K562 (cell line): ENCODE data around the gene TRIM45. TPM values are rescaled to one million over a fixed set of nuclear protein-coding genes. Genes with fewer than 3 reads are reported as not detected.

Source experiments
- ATAC-seq: fragments of 200-7000 bp; cut with Tn5 transposase; 3 replicates; pipeline ENCODE4 v1.9.1; 2020; ENCODE audit warnings: moderate library complexity
- BruUV-seq: library from RNA; stranded (reverse); fragments of 400-500 nt; replicated peaks from 2 replicates; lab custom pipeline; 2021; lab: Mats Ljungman, UMichigan
- CTCF ChIA-PET: fragments of 300-600 bp; formaldehyde crosslinking; extraction: SDS; loops from one replicate; lab custom pipeline; 2021; ENCODE audit warnings: low intra/inter-chr PET ratio; lab: Yijun Ruan, JAX
- POLR2A ChIA-PET: fragments of 300-600, 350-650 bp; sonication (Branson Sonifier 250); formaldehyde crosslinking; extraction: SDS; loops from one replicate; lab custom pipeline; 2021; ENCODE audit warnings: antibody characterized with exemption, inconsistent platforms; lab: Yijun Ruan, JAX
- DNase-seq, 4 experiments: peaks; one replicate each; pipeline versions ENCODE4 v3.0.0 to v3.0.0-alpha.2; 2011 to 2018; ENCODE audit warnings: low spot score in 3 of 4, mixed read lengths in 3 of 4; ENCODE audit errors: extremely low read depth in 1 of 4
- FAIRE-seq: peaks from 2 replicates; lab custom pipeline; 2011; peaks lifted over from hg19 to GRCh38; lab: Jason Lieb, UNC
- H2AFZ ChIP-seq: 2 replicates; pipeline ENCODE4 v1.6.0; 2011; ENCODE audit warnings: low read depth, low read length, control low read depth, inconsistent platforms
- H3K27ac ChIP-seq: fragments of 200-600 bp; 3 replicates; pipeline ENCODE4 v1.8.0; 2011; ENCODE audit warnings: low read depth, mild to moderate bottlenecking, control low read depth, inconsistent platforms, low read length, moderate library complexity, mixed read lengths; ENCODE audit errors: extremely low read depth
- H3K27me3 ChIP-seq, 2 experiments: fragments of 300-600 bp in 1 of 2; 2 replicates in 1 of 2; 3 replicates in 1 of 2; pipeline versions ENCODE4 v1.6.0 to v1.8.0; 2011; ENCODE audit warnings: inconsistent platforms in 2 of 2, low read length in 2 of 2, mild to moderate bottlenecking in 1 of 2, mixed read lengths in 1 of 2, moderate library complexity in 1 of 2; ENCODE audit not compliant: control insufficient read depth in 2 of 2, insufficient read depth in 2 of 2
- H3K36me3 ChIP-seq: fragments of 300-600 bp; 3 replicates; pipeline ENCODE4 v1.8.0; 2011; ENCODE audit warnings: mild to moderate bottlenecking, low read length, inconsistent platforms; ENCODE audit not compliant: control insufficient read depth, insufficient read depth
- H3K4me1 ChIP-seq, 2 experiments: fragments of 200-600 bp in 1 of 2; replicated peaks in 1 of 2; 2 replicates in 1 of 2; 3 replicates in 1 of 2; pipeline versions ENCODE4 v1.5.1 to v1.8.0; 2011; ENCODE audit warnings: inconsistent platforms in 2 of 2, low read length in 2 of 2, mild to moderate bottlenecking in 1 of 2, mixed read lengths in 1 of 2, moderate library complexity in 1 of 2; ENCODE audit not compliant: control insufficient read depth in 2 of 2, insufficient read depth in 2 of 2
- H3K4me2 ChIP-seq: 2 replicates; pipeline ENCODE4 v1.6.1; 2011; ENCODE audit warnings: low read length, control low read depth, inconsistent platforms, mixed read lengths; ENCODE audit not compliant: insufficient read depth
- H3K4me3 ChIP-seq: fragments of 200-600 bp; sonication (generic), shearing (Covaris generic); 2 replicates; pipeline ENCODE4 v1.5.1; 2016; ENCODE audit warnings: control low read depth, inconsistent platforms
- H3K79me2 ChIP-seq: fragments of 200-600 bp; 3 replicates; pipeline ENCODE4 v1.8.0; 2011; ENCODE audit warnings: low read length, inconsistent platforms; ENCODE audit not compliant: control insufficient read depth, insufficient read depth
- H3K9ac ChIP-seq, 2 experiments: 2 replicates each; pipeline versions ENCODE4 v1.6.0 to v1.6.1; 2011; ENCODE audit warnings: low read depth in 2 of 2, low read length in 2 of 2, control low read depth in 1 of 2, inconsistent platforms in 1 of 2, mild to moderate bottlenecking in 1 of 2, mixed read lengths in 1 of 2; ENCODE audit not compliant: insufficient read depth in 1 of 2
- H3K9me1 ChIP-seq: one replicate; pipeline ENCODE4 v1.6.0; 2011; ENCODE audit warnings: inconsistent platforms, mild to moderate bottlenecking, low read length, moderate library complexity; ENCODE audit not compliant: control insufficient read depth, insufficient read depth
- H3K9me3 ChIP-seq: replicated peaks from 2 replicates; pipeline ENCODE4 v1.5.1; 2011; ENCODE audit warnings: low read depth, low read length, inconsistent platforms; ENCODE audit not compliant: control insufficient read depth, insufficient read depth
- H4K20me1 ChIP-seq: replicated peaks from 2 replicates; pipeline ENCODE4 v1.6.1; 2011; ENCODE audit warnings: low read length, inconsistent platforms, mixed read lengths; ENCODE audit not compliant: control insufficient read depth, insufficient read depth
- ATF3 ChIP-seq, 2 experiments: fragments of 450-650 bp in 1 of 2; sonication (generic) in 1 of 2; formaldehyde crosslinking in 1 of 2; IDR thresholded peaks in 1 of 2; conservative IDR thresholded peaks in 1 of 2; 2 replicates each; pipeline versions ENCODE4 v1.6.1 to v1.8.1; 2016 to 2023; ENCODE audit warnings: mild to moderate bottlenecking in 2 of 2, moderate library complexity in 2 of 2, inconsistent platforms in 1 of 2, missing genetic modification reagents in 1 of 2
- CEBPG ChIP-seq, 3 experiments: fragments of 200-800 bp in 1 of 3; sonication (Bioruptor generic) in 1 of 3; sonication (generic) in 1 of 3; formaldehyde crosslinking in 1 of 3; IDR thresholded peaks in 2 of 3; conservative IDR thresholded peaks in 1 of 3; 2 replicates each; pipeline versions ENCODE4 v1.6.1 to v1.8.0; 2016 to 2022; ENCODE audit warnings: missing compliant biosample characterization in 2 of 3, missing genetic modification characterization in 2 of 3, mild to moderate bottlenecking in 1 of 3, missing genetic modification reagents in 1 of 3
- FOSL1 ChIP-seq: fragments of 200-800 bp; sonication (Bioruptor generic); conservative IDR thresholded peaks from 2 replicates; pipeline ENCODE4 v1.6.1; 2016; ENCODE audit warnings: missing genetic modification characterization, missing compliant biosample characterization
- HMG20B ChIP-seq: fragments of 250-450 bp; sonication (Bioruptor Pico); IDR thresholded peaks from 2 replicates; pipeline ENCODE4 v1.5.0; 2021; ENCODE audit warnings: mild to moderate bottlenecking
- JUN ChIP-seq, 2 experiments: sonication (generic) in 1 of 2; formaldehyde crosslinking in 1 of 2; IDR thresholded peaks; 2 replicates each; pipeline versions ENCODE4 v1.6.1 to v1.8.0; 2012 to 2022; ENCODE audit warnings: borderline replicate concordance in 2 of 2, mild to moderate bottlenecking in 2 of 2, improper control_type of control experiment in 1 of 2, low read depth in 1 of 2, low read length in 1 of 2, missing genetic modification reagents in 1 of 2
- JUND ChIP-seq, 2 experiments: IDR thresholded peaks; 2 replicates in 1 of 2; 3 replicates in 1 of 2; pipeline ENCODE4 v1.6.1; 2011; ENCODE audit warnings: borderline replicate concordance in 2 of 2, low read depth in 2 of 2, low read length in 2 of 2, improper control_type of control experiment in 1 of 2, missing biosample characterization in 1 of 2, missing genetic modification characterization in 1 of 2, missing genetic modification reagents in 1 of 2
- MITF ChIP-seq: IDR thresholded peaks from 2 replicates; pipeline ENCODE4 v1.6.1; 2014; ENCODE audit warnings: antibody characterized with exemption
- NCOR1 ChIP-seq: fragments of 450-650 bp; IDR thresholded peaks from 2 replicates; pipeline ENCODE4 v1.6.1; 2016; ENCODE audit warnings: mild to moderate bottlenecking, moderate library complexity
- SMAD4 ChIP-seq: fragments of 250-450 bp; sonication (Bioruptor Pico); conservative IDR thresholded peaks from 2 replicates; pipeline ENCODE4 v1.8.0; 2021; ENCODE audit warnings: inconsistent platforms, mild to moderate bottlenecking, moderate library complexity
- ZNF316 ChIP-seq: fragments of 450-650 bp; IDR thresholded peaks from 2 replicates; pipeline ENCODE4 v1.6.1; 2016
- ZNF324 ChIP-seq: fragments of 250-450 bp; sonication (Bioruptor Pico); IDR thresholded peaks from 2 replicates; pipeline ENCODE4 v1.4.0; 2020; ENCODE audit warnings: mild to moderate bottlenecking
- ZNF395 ChIP-seq: fragments of 200-800 bp; sonication (Bioruptor generic); IDR thresholded peaks from 2 replicates; pipeline ENCODE4 v1.6.1; 2017; ENCODE audit warnings: missing genetic modification characterization, missing compliant biosample characterization
- ZNF583 ChIP-seq: fragments of 250-450 bp; sonication (Bioruptor Pico); IDR thresholded peaks from 2 replicates; pipeline ENCODE4 v1.4.0; 2020
- WGBS: fragments of 100-300 bp; shearing (Covaris generic); methylation state at CpG from one replicate; pipeline ENCODE4 v1.1.6; 2016; ENCODE audit warnings: low coverage, mixed read lengths; ENCODE audit not compliant: insufficient coverage; ENCODE audit errors: missing lambda C conversion rate; 5-methylcytosine and 5-hydroxymethylcytosine counted together
- in situ Hi-C: fragments of 300-500 bp; cut with MboI; formaldehyde crosslinking; loops from 4 replicates; pipeline ENCODE4 v1.15.0; 2018; ENCODE audit warnings: inconsistent platforms, mixed read lengths
- intact Hi-C: fragments of 100-400 bp; cut with micrococcal nuclease; formaldehyde crosslinking; loops from 2 replicates; pipeline ENCODE4 v1.14.2; 2022
- polyA plus RNA-seq, 8 experiments: library from polyadenylated mRNA; depleted of rRNA in 4 of 8; stranded (reverse) in 5 of 8; unstranded in 3 of 8; fragments of >200 nt; fragmentation: Nextera tagmentation in 2 of 8; fragmentation: Illumina TruSeq in 1 of 8; extraction: Ambion mirVana in 2 of 8; extraction: Trizol in 1 of 8; gene quantifications; 2 replicates each; pipeline versions ENCODE4 v1.2.1 to v1.2.3, GENCODE V29; 2011 to 2014; ENCODE audit warnings: inconsistent platforms in 1 of 8, missing spikeins in 1 of 8
- total RNA-seq, 7 experiments: library from RNA; depleted of rRNA in 6 of 7; stranded (reverse); fragments of >200 nt in 6 of 7; fragmentation: Illumina TruSeq in 2 of 7; extraction: Trizol in 2 of 7; gene quantifications; 2 replicates each; pipeline versions ENCODE4 v1.2.1 to v1.2.3, GENCODE V29; 2011 to 2021; ENCODE audit warnings: low replicate concordance in 1 of 7

Gene TRIM45
- total and polyA plus RNA-seq, 9 of the 15 experiments (the other 6 are each of a cell fraction or from before 2014, with no cell fraction given), result 1.9 to 6.2 (median 3.6) TPM

GRCh38 chr1:117077267-117077666, 44.3 kb downstream of the TRIM45 start:
- H3K27ac ChIP-seq, result no peak overlapping the region
- CTCF ChIA-PET, result no interaction called here
- no peak for ATAC-seq
- H3K79me2 ChIP-seq, result no peaks in the 10 kb centered on the region
- H3K9me3 ChIP-seq, result no peaks in the 10 kb centered on the region
- POLR2A ChIA-PET, result interaction anchor here (0.9 to 1.3 kb wide), 2 partner anchors 9 to 17 kb away, joined by 3 read pairs; partner anchors contain the start of gene TTF2
- H3K9me1 ChIP-seq, result no peaks in the 10 kb centered on the region
- no peaks in the 10 kb centered on the region for H3K27me3 ChIP-seq
- no peaks in the 10 kb centered on the region for H3K4me1 ChIP-seq
- no peaks in the 10 kb centered on the region for H4K20me1 ChIP-seq
- in situ Hi-C loops (loop anchor here (5.0 kb wide), 1 partner anchor 210 kb away; no protein-coding TSS in a partner anchor), intact Hi-C loops (no loop called here)
- no peak overlapping the region for H3K9ac ChIP-seq
- no peak for DNase-seq
- H3K36me3 ChIP-seq, result peaks cover 92% of the 10 kb centered on the region
- WGBS, result 51% methylated on average over 3 of the region's 3 CpGs
- no peak overlapping the region for H2AFZ ChIP-seq
- H3K4me2 ChIP-seq, result no peak overlapping the region
- H3K4me3 ChIP-seq, result no peak overlapping the region
- TF ChIP-seq ZNF583 (CRISPR knock-in tag) (no peak), NCOR1 (no peak), ATF3 (IDR thresholded peaks at IDR 0.05) (peak; percentile 80), ATF3 (CRISPR knock-in tag; conservative IDR thresholded peaks at IDR 0.05) (no peak), ZNF395 (CRISPR knock-in tag) (no peak), JUND (IDR thresholded peaks at IDR 0.05; ENCODE audit: borderline replicate concordance, low read depth, low read length) (peak; percentile 30; the same call in 1 of the 2 replicates), JUND (tag; IDR thresholded peaks at IDR 0.05; ENCODE audit: borderline replicate concordance, low read depth, low read length) (no peak), CEBPG (CRISPR knock-in tag; IDR thresholded peaks at IDR 0.05) (no peak), CEBPG (tag; conservative IDR thresholded peaks at IDR 0.05 in 1 of 2, IDR thresholded peaks at IDR 0.05 in 1 of 2) (peak in 1 of 2 experiments; percentile 49; a peak in 1 of 4 replicates), ZNF316 (peak; percentile 17; the same call in 1 of the 2 replicates), SMAD4 (CRISPR knock-in tag) (no peak), MITF (no peak), ZNF324 (CRISPR knock-in tag) (no peak), JUN (IDR thresholded peaks at IDR 0.05; ENCODE audit: borderline replicate concordance, low read depth, low read length) (0 out of 2 replicates have a peak, but pooled peaks have one; percentile 16), JUN (CRISPR knock-in tag; IDR thresholded peaks at IDR 0.05; ENCODE audit: borderline replicate concordance) (no peak), HMG20B (CRISPR knock-in tag) (no peak), FOSL1 (tag) (peak; percentile 83)
- TF ChIP-seq, all 486 proteins: peak for 6
- FAIRE-seq, result no peak
- BruUV-seq, result no TSS peak
